ENCODE data around the gene PLEKHG4. TPM values are rescaled to one million over a fixed set of nuclear protein-coding genes. Genes with fewer than 3 reads are reported as not detected.

Gene PLEKHG4
- total RNA-seq, 4 donors from 2014 or later = 3.0 to 14.4 (median 6.1) TPM

- Histone ChIP-seq H3K36me3 (no peaks in the 10 kb centered on the region), H3K27me3 (peaks cover 38% of the 10 kb centered on the region), H3K4me3 (no peak overlapping the region), H3K4me1 (no peaks in the 10 kb centered on the region), H3K9me3 (no peaks in the 10 kb centered on the region), H3K27ac (no peak overlapping the region)
- TF ChIP-seq POLR2A (IDR thresholded peaks at IDR 0.05) (no peak), CTCF (IDR thresholded peaks at IDR 0.05) (no peak), EP300 (IDR thresholded peaks at IDR 0.05) (no peak)
- no peak for ATAC-seq
- 90% methylated on average over 2 of the region's 5 CpGs; no CpG with 5 or more reads in 1 of the 2 donors for WGBS, 2 donors (ENCODE audit: low coverage in 1 of 2)
Measured at GRCh38 chr16:67264866-67265265, 14.5 kb upstream of the PLEKHG4 start.

DNA sequence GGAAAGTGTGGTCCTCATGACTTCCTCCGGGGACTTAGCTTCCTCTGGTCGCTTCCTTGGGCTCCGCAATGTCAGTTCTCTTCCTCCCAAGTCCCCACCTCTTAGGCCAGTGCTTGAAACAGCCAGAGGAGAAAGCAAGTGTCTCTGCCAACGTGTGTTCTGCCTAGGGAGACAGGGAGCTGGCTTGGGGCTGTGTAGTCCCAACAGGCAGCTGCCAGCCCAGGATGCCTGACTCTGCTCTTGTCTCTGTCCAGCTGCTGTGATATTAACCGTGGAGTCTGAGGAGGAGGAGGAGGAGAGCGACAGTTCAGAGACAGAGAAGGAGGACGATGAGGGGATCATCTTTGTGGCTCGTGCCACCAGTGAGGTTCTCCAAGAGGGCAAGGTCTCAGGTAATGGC is 13.5 kb upstream of the PLEKHG4 start:
- H3K27me3 ChIP-seq = peaks cover 38% of the 10 kb centered on the region
- ATAC-seq = no peak
- no peaks in the 10 kb centered on the region for H3K4me1 ChIP-seq
- H3K4me3 ChIP-seq = no peak overlapping the region
- WGBS, 2 donors (ENCODE audit: low coverage in 1 of 2) = 58 to 60% methylated on average over 3 to 5 of the region's 8 CpGs
- H3K9me3 ChIP-seq = no peaks in the 10 kb centered on the region
- no peak for TF ChIP-seq EP300 (IDR thresholded peaks at IDR 0.05)
- no peak for TF ChIP-seq POLR2AphosphoS5 (IDR thresholded peaks at IDR 0.05)
- TF ChIP-seq POLR2A (IDR thresholded peaks at IDR 0.05) = no peak
- TF ChIP-seq CTCF (IDR thresholded peaks at IDR 0.05) = no peak
- H3K36me3 ChIP-seq = no peaks in the 10 kb centered on the region
- H3K27ac ChIP-seq = no peak overlapping the region

DNA sequence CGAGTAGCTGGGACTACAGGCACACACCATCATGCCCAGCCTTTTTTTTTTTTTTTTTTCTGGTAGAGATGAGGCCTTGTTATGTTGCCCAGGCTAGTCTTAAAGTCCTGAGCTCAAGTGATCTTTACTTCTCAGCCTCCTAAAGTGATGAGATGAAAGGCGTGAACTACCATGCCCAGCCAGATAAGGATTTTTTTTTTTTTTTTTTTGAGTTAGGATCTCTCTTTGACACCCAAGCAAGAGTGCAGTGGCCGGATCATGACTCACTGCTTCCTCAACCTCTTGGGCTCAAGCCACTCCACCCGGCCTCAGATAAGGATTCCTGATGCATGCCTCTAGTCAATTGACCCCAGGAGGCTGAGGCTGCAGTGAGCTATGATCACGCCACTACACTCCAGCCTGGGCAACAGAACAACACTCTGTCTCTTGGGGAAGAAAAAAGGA is 11.2 kb upstream of the PLEKHG4 start:
- Histone ChIP-seq H3K27ac (no peak overlapping the region), H3K4me3 (no peak overlapping the region), H3K4me1 (no peaks in the 10 kb centered on the region), H3K36me3 (no peaks in the 10 kb centered on the region), H3K9me3 (no peaks in the 10 kb centered on the region), H3K27me3 (peaks cover 29% of the 10 kb centered on the region)
- TF ChIP-seq CTCF (IDR thresholded peaks at IDR 0.05) = no peak
- TF ChIP-seq EP300 (IDR thresholded peaks at IDR 0.05) = no peak
- no peak for TF ChIP-seq POLR2A (IDR thresholded peaks at IDR 0.05)
- no peak for TF ChIP-seq POLR2AphosphoS5 (IDR thresholded peaks at IDR 0.05)
- peak; percentile 79 for ATAC-seq
- 23 to 80% methylated on average over 1 to 4 of the region's 5 CpGs for WGBS, 2 donors (ENCODE audit: low coverage in 1 of 2)

GRCh38 chr16:67269766-67270165 is 9.6 kb upstream of the PLEKHG4 start:
- TF ChIP-seq POLR2A (IDR thresholded peaks at IDR 0.05) (no peak), EP300 (IDR thresholded peaks at IDR 0.05) (no peak), CTCF (IDR thresholded peaks at IDR 0.05) (no peak), POLR2AphosphoS5 (IDR thresholded peaks at IDR 0.05) (no peak)
- Histone ChIP-seq H3K27me3 (peaks cover 20% of the 10 kb centered on the region), H3K9me3 (no peaks in the 10 kb centered on the region), H3K4me1 (no peaks in the 10 kb centered on the region), H3K4me3 (no peak overlapping the region), H3K36me3 (no peaks in the 10 kb centered on the region), H3K27ac (no peak overlapping the region)
- WGBS, 2 donors (ENCODE audit: low coverage in 1 of 2) = 60 to 67% methylated on average over 1 to 3 of the region's 5 CpGs
- ATAC-seq = peak; percentile 22

DNA sequence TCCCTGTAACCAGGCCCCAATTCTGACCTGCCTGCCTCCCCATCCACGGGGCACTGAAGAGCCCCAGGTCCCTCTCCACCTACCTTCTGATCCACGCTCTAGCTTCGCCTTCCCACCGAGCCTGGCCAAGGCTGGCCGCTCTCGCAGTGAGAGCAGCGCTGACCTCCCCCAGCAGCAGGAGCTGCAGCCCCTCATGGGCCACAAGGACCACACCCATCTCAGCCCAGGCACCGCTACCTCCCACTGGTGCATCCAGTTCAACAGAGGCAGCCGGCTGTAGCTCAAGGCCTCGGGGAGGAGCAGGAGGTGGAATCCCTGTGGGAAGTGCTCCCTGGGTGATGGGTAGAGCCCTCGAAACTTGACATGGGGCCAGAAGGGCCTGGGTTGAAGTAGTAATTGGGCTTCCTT is 8.4 kb upstream of the PLEKHG4 start:
- ATAC-seq = no peak
- 80 to 96% methylated on average over 3 to 5 of the region's 11 CpGs for WGBS, 2 donors (ENCODE audit: low coverage in 1 of 2)
- no peaks in the 10 kb centered on the region for H3K36me3 ChIP-seq
- no peak overlapping the region for H3K27ac ChIP-seq
- TF ChIP-seq POLR2AphosphoS5 (IDR thresholded peaks at IDR 0.05) (no peak), CTCF (IDR thresholded peaks at IDR 0.05) (no peak), EP300 (IDR thresholded peaks at IDR 0.05) (no peak), POLR2A (IDR thresholded peaks at IDR 0.05) (no peak)
- no peaks in the 10 kb centered on the region for H3K4me1 ChIP-seq
- peaks cover 13% of the 10 kb centered on the region for H3K27me3 ChIP-seq
- no peaks in the 10 kb centered on the region for H3K9me3 ChIP-seq
- no peak overlapping the region for H3K4me3 ChIP-seq

Measured in gastroesophageal sphincter (tissue), 4 donors.